OCI-LY7 (cell line): Measurements from ENCODE around the gene PCYT1B. TPM values are rescaled to one million over a fixed set of nuclear protein-coding genes. Genes with fewer than 3 reads are reported as not detected.
A peak's percentile ranks its signal among the peaks of the same experiment; 100 is the strongest.

ENCODE experiments used
- Bru-seq: library from RNA; stranded (reverse); fragments of 400-500 nt; gene quantifications from one replicate; lab custom pipeline; 2021; lab: Mats Ljungman, UMichigan
- BruChase-seq, 2 experiments: library from RNA; stranded (reverse); fragments of 400-500 nt; gene quantifications; one replicate each; lab custom pipeline; 2021; lab: Mats Ljungman, UMichigan
- BruUV-seq: library from RNA; stranded (reverse); fragments of 400-500 nt; replicated peaks from 2 replicates; lab custom pipeline; 2021; lab: Mats Ljungman, UMichigan
- CTCF ChIA-PET: fragments of 300-600 bp; sonication (Branson Sonifier 250); formaldehyde crosslinking; loops from one replicate; lab custom pipeline; 2022; ENCODE audit warnings: antibody characterized with exemption; ENCODE audit not compliant: unreplicated experiment; lab: Charles Lee
- POLR2A ChIA-PET: fragments of 300-600 bp; sonication (Branson Sonifier 250); formaldehyde crosslinking; loops from one replicate; lab custom pipeline; 2022; ENCODE audit warnings: antibody characterized with exemption; lab: Charles Lee
- DNase-seq: peaks from one replicate; pipeline ENCODE4 v3.0.0-alpha.2; 2015; ENCODE audit warnings: low spot score
- H2AFZ ChIP-seq: fragments of 200-600 bp; sonication (generic), shearing (Covaris generic); 2 replicates; pipeline ENCODE4 v1.6.1; 2014; ENCODE audit warnings: mild to moderate bottlenecking, antibody characterized with exemption, low read length, moderate library complexity
- H3K27ac ChIP-seq: fragments of 200-600 bp; sonication (generic); 2 replicates; pipeline ENCODE4 v1.5.1; 2014; ENCODE audit warnings: mixed run types, low read depth, mild to moderate bottlenecking, moderate library complexity, low read length, inconsistent platforms; ENCODE audit not compliant: poor library complexity, severe bottlenecking
- H3K36me3 ChIP-seq: fragments of 200-600 bp; sonication (generic); 2 replicates; pipeline ENCODE4 v1.6.1; 2014; ENCODE audit warnings: mild to moderate bottlenecking, antibody characterized with exemption, low read length, moderate library complexity, mixed read lengths; ENCODE audit not compliant: insufficient read depth
- H3K4me1 ChIP-seq: fragments of 200-600 bp; sonication (generic); 2 replicates; pipeline ENCODE4 v1.5.1; 2014; ENCODE audit warnings: mild to moderate bottlenecking, low read length; ENCODE audit not compliant: insufficient read depth, poor library complexity, severe bottlenecking
- H3K4me2 ChIP-seq: fragments of 200-600 bp; sonication (generic); 2 replicates; pipeline ENCODE4 v1.6.1; 2014; ENCODE audit warnings: mild to moderate bottlenecking, low read length
- H3K4me3 ChIP-seq: fragments of 200-600 bp; sonication (generic); 2 replicates; pipeline ENCODE4 v1.5.1; 2014; ENCODE audit warnings: mild to moderate bottlenecking, low read depth, low read length; ENCODE audit not compliant: poor library complexity, severe bottlenecking
- H3K79me2 ChIP-seq: fragments of 200-600 bp; sonication (generic); 2 replicates; pipeline ENCODE4 v1.6.1; 2016; ENCODE audit warnings: low read depth, mild to moderate bottlenecking, low read length, moderate library complexity, mixed read lengths; ENCODE audit not compliant: insufficient read depth
- H3K9me2 ChIP-seq: fragments of 200-600 bp; sonication (generic); 2 replicates; pipeline ENCODE4 v1.6.1; 2016; ENCODE audit warnings: mild to moderate bottlenecking, low read length, mixed read lengths; ENCODE audit not compliant: insufficient read depth
- H3K9me3 ChIP-seq: fragments of 200-600 bp; sonication (generic); 2 replicates; pipeline ENCODE4 v1.6.1; 2014; ENCODE audit warnings: mild to moderate bottlenecking, mixed run types, low read length, mixed read lengths
- H4K20me1 ChIP-seq: fragments of 200-600 bp; sonication (generic); 2 replicates; pipeline ENCODE4 v1.6.1; 2014; ENCODE audit warnings: mild to moderate bottlenecking, antibody characterized with exemption, low read length, moderate library complexity, mixed read lengths; ENCODE audit not compliant: insufficient read depth
- CTCF ChIP-seq: fragments of 200-600 bp; sonication (generic); conservative IDR thresholded peaks from 2 replicates; pipeline ENCODE4 v1.5.1; 2014; ENCODE audit warnings: mild to moderate bottlenecking, antibody characterized with exemption, low read length, moderate library complexity, mixed read lengths
- EZH2phosphoT487 ChIP-seq: fragments of 200-600 bp; sonication (generic); IDR thresholded peaks from 2 replicates; pipeline ENCODE4 v1.6.1; 2018; ENCODE audit warnings: low read depth, borderline replicate concordance, mild to moderate bottlenecking, mixed run types, antibody characterized with exemption, low read length, moderate library complexity, mixed read lengths
- intact Hi-C: fragments of 100-400 bp; cut with micrococcal nuclease; formaldehyde crosslinking; loops from one replicate; pipeline ENCODE4 v1.10.0; 2022; ENCODE audit not compliant: unreplicated experiment
- long read RNA-seq: library from polyadenylated mRNA; stranded (forward); transcript quantifications from one replicate; pipeline ENCODE4 v2.0.0, GENCODE V29; 2022
- total RNA-seq, 2 experiments: library from RNA; depleted of rRNA in 1 of 2; stranded (reverse); fragments of >200 nt in 1 of 2; shearing (Covaris generic) in 1 of 2; gene quantifications; 2 replicates each; pipeline ENCODE4 v1.2.3, GENCODE V29; 2014 to 2022

The PCYT1B gene
- total RNA-seq (2014; rRNA removed; shearing (Covaris generic)) (not detected in 2 replicates), total RNA-seq (2022) (not detected in 2 replicates), Bru-seq, nascent RNA (not detected), BruChase-seq, experiment 1, labeled RNA remaining after a 6-hour chase (not detected), BruChase-seq, experiment 2, labeled RNA remaining after a 2-hour chase (not detected)
- long read RNA-seq = 0 reads

GRCh38 chrX:24647257-24648058, at the start of gene PCYT1B:
Gene PCYT1B, minus strand, starts transcription at chrX:24647347. Its CDS starts 242 bp downstream, at chrX:24647105.
- DNase-seq = no peak
- H3K79me2 ChIP-seq = no peaks in the 10 kb centered on the region
- ChIA-PET POLR2A (no interaction called here), CTCF (no interaction called here)
- H3K27ac ChIP-seq = no peak within 1 kb of the TSS
- no peak for TF ChIP-seq CTCF
- no peak for TF ChIP-seq EZH2phosphoT487
- H3K4me2 ChIP-seq = no peak within 1 kb of the TSS
- H3K36me3 ChIP-seq = no peaks in the 10 kb centered on the region
- H3K9me2 ChIP-seq = no peaks in the 10 kb centered on the region
- H3K4me1 ChIP-seq = no peaks in the 10 kb centered on the region
- H3K4me3 ChIP-seq = no peak within 1 kb of the TSS
- no peaks in the 10 kb centered on the region for H4K20me1 ChIP-seq
- H3K9me3 ChIP-seq = no peaks in the 10 kb centered on the region
- no TSS peak for BruUV-seq
- no peak within 1 kb of the TSS for H2AFZ ChIP-seq
- intact Hi-C loops = no loop called here

GRCh38 chrX:24696294-24696693, 49.1 kb upstream of the PCYT1B start:
- Histone ChIP-seq H3K4me1 (peaks cover 32% of the 10 kb centered on the region), H3K27ac (peak overlapping the region; percentile 48), H3K36me3 (peaks cover 63% of the 10 kb centered on the region), H3K9me3 (no peaks in the 10 kb centered on the region), H4K20me1 (peaks cover 15% of the 10 kb centered on the region), H3K79me2 (peaks cover 70% of the 10 kb centered on the region), H3K4me3 (peak overlapping the region; percentile 94), H3K9me2 (no peaks in the 10 kb centered on the region), H2AFZ (no peak overlapping the region), H3K4me2 (peak overlapping the region; percentile 74)
- intact Hi-C loops = loop anchor here (10.0 kb wide), 1 partner anchor 231 kb away; the partner anchor contains the start of gene PDK3
- peak; percentile 39 for DNase-seq
- CTCF ChIA-PET = no interaction called here
- POLR2A ChIA-PET = interaction anchor here (1.1 kb wide), 1 partner anchor 8 kb away, joined by 4 read pairs; no protein-coding TSS in a partner anchor
- TF ChIP-seq EZH2phosphoT487 (no peak), CTCF (no peak)
- BruUV-seq = no TSS peak
